GM12878 (cell line): ENCODE measurements around the gene STXBP2. TPM values are rescaled to one million over a fixed set of nuclear protein-coding genes. Genes with fewer than 3 reads are reported as not detected.

Experiments used
- ATAC-seq: fragments of 200-7000 bp; cut with Tn5 transposase; 3 replicates; pipeline ENCODE4 v1.9.1; 2020; ENCODE audit warnings: mild to moderate bottlenecking, moderate library complexity
- BruUV-seq: library from RNA; stranded (reverse); fragments of 400-500 nt; replicated peaks from 2 replicates; lab custom pipeline; 2021; lab: Mats Ljungman, UMichigan
- CTCF ChIA-PET: fragments of 300-600 bp; sonication (Branson Sonifier 250); formaldehyde crosslinking; extraction: SDS; loops from one replicate; lab custom pipeline; 2021; ENCODE audit warnings: inconsistent platforms; lab: Yijun Ruan, JAX
- POLR2A ChIA-PET: fragments of 350-600 bp; formaldehyde crosslinking; extraction: SDS; loops from one replicate; lab custom pipeline; 2021; ENCODE audit warnings: inconsistent platforms; lab: Charles Lee
- RAD21 ChIA-PET: fragments of 300-600 bp; sonication (Branson Sonifier 250); formaldehyde crosslinking; loops from one replicate; lab custom pipeline; 2023; ENCODE audit warnings: antibody characterized with exemption; ENCODE audit not compliant: unreplicated experiment; lab: Charles Lee
- SMC1A ChIA-PET: fragments of 300-600 bp; sonication (Branson Sonifier 250); formaldehyde crosslinking; loops from one replicate; lab custom pipeline; 2023; ENCODE audit not compliant: unreplicated experiment, uncharacterized antibody; lab: Charles Lee
- DNase-seq: peaks from one replicate; pipeline ENCODE4 v3.0.0-alpha.2; 2011; ENCODE audit warnings: low read depth, low spot score
- FAIRE-seq: peaks from 3 replicates; lab custom pipeline; 2011; peaks lifted over from hg19 to GRCh38; lab: Jason Lieb, UNC
- H2AFZ ChIP-seq: 2 replicates; pipeline ENCODE4 v1.6.0; 2011; ENCODE audit warnings: low read depth, low read length, control low read depth; ENCODE audit not compliant: control insufficient read depth
- H3K27ac ChIP-seq: 2 replicates; pipeline ENCODE4 v1.5.1; 2011; ENCODE audit warnings: control low read depth; ENCODE audit not compliant: control insufficient read depth, insufficient read depth
- H3K27me3 ChIP-seq, 2 experiments: replicated peaks in 1 of 2; 2 replicates each; pipeline versions ENCODE4 v1.6.0 to v1.6.1; 2011; ENCODE audit warnings: low read length in 1 of 2; ENCODE audit not compliant: control insufficient read depth in 2 of 2, insufficient read depth in 2 of 2
- H3K36me3 ChIP-seq, 2 experiments: 2 replicates each; pipeline ENCODE4 v1.5.1; 2011; ENCODE audit warnings: low read length in 1 of 2; ENCODE audit not compliant: control insufficient read depth in 2 of 2, insufficient read depth in 2 of 2
- H3K4me1 ChIP-seq: 2 replicates; pipeline ENCODE4 v1.6.1; 2011; ENCODE audit warnings: mild to moderate bottlenecking, low read length, moderate library complexity, mixed read lengths; ENCODE audit not compliant: control insufficient read depth, insufficient read depth
- H3K4me2 ChIP-seq: 2 replicates; pipeline ENCODE4 v1.6.0; 2011; ENCODE audit warnings: control low read depth; ENCODE audit not compliant: control insufficient read depth, insufficient read depth
- H3K4me3 ChIP-seq: fragments of 200-600 bp; sonication (generic); 2 replicates; pipeline ENCODE4 v1.5.1; 2016
- H3K79me2 ChIP-seq: 2 replicates; pipeline ENCODE4 v1.6.0; 2011; ENCODE audit warnings: low read length; ENCODE audit not compliant: control insufficient read depth, insufficient read depth
- H3K9ac ChIP-seq: 2 replicates; pipeline ENCODE4 v1.8.0; 2011; ENCODE audit warnings: low read length, control low read depth, mixed read lengths; ENCODE audit not compliant: control insufficient read depth, insufficient read depth
- H3K9me3 ChIP-seq: replicated peaks from 3 replicates; pipeline ENCODE4 v1.5.1; 2011; ENCODE audit warnings: mild to moderate bottlenecking, low read length; ENCODE audit not compliant: control insufficient read depth, insufficient read depth
- H4K20me1 ChIP-seq: 2 replicates; pipeline ENCODE4 v1.6.0; 2011; ENCODE audit not compliant: control insufficient read depth, insufficient read depth
- CUX1 ChIP-seq: IDR thresholded peaks from 2 replicates; pipeline ENCODE4 v1.6.1; 2012; ENCODE audit warnings: improper control_type of control experiment, low read depth, low read length; ENCODE audit not compliant: insufficient replicate concordance
- EGR1 ChIP-seq, 2 experiments: IDR thresholded peaks; 1 replicate in 1 of 2; 2 replicates in 1 of 2; pipeline ENCODE4 v1.6.1; 2011 to 2012; ENCODE audit warnings: low read depth in 2 of 2, low read length in 2 of 2, borderline replicate concordance in 1 of 2, mild to moderate bottlenecking in 1 of 2, moderate library complexity in 1 of 2
- KDM1A ChIP-seq: fragments of 200-600 bp; sonication (generic); IDR thresholded peaks from 2 replicates; pipeline ENCODE4 v1.6.1; 2016; ENCODE audit warnings: borderline replicate concordance
- MTA3 ChIP-seq: IDR thresholded peaks from 2 replicates; pipeline ENCODE4 v1.6.1; 2012; ENCODE audit warnings: low read length, inconsistent platforms, borderline replicate concordance
- RAD51 ChIP-seq: fragments of 450-650 bp; IDR thresholded peaks from 2 replicates; pipeline ENCODE4 v1.6.1; 2016; ENCODE audit warnings: moderate library complexity, mild to moderate bottlenecking, inconsistent platforms
- RCOR1 ChIP-seq: conservative IDR thresholded peaks from 2 replicates; pipeline ENCODE4 v1.6.1; 2012; ENCODE audit warnings: low read depth, low read length, improper control_type of control experiment
- WGBS: methylation state at CpG from one replicate; pipeline ENCODE4 v1.1.6; 2016; ENCODE audit warnings: low lambda C conversion rate; ENCODE audit not compliant: insufficient replicate concordance, insufficient coverage; ENCODE audit errors: missing lambda C conversion rate; 5-methylcytosine and 5-hydroxymethylcytosine counted together
- in situ Hi-C: fragments of 300-500 bp; cut with MboI; formaldehyde crosslinking; loops from 9 replicates; pipeline ENCODE4 v1.14.3; 2018; ENCODE audit warnings: mixed read lengths
- intact Hi-C: fragments of 100-400 bp; cut with micrococcal nuclease; formaldehyde crosslinking; loops from one replicate; pipeline ENCODE4 v1.14.2; 2022; ENCODE audit not compliant: unreplicated experiment
- polyA plus RNA-seq, 11 experiments: library from polyadenylated mRNA; depleted of rRNA in 4 of 11; unstranded in 6 of 11; stranded (reverse) in 5 of 11; fragments of >200 nt; fragmentation: Nextera tagmentation in 4 of 11; fragmentation: Illumina TruSeq in 1 of 11; extraction: Ambion mirVana in 4 of 11; extraction: Trizol in 1 of 11; gene quantifications; 1 replicate in 1 of 11; 2 replicates in 10 of 11; pipeline versions ENCODE4 v1.2.1 to v1.2.3, GENCODE V29; 2011 to 2016; ENCODE audit warnings: inconsistent platforms in 2 of 11, missing spikeins in 2 of 11, low read depth in 1 of 11
- total RNA-seq, 4 experiments: library from RNA; depleted of rRNA in 3 of 4; stranded (reverse); fragments of >200 nt in 3 of 4; fragmentation: Illumina TruSeq in 1 of 4; extraction: Trizol in 1 of 4; gene quantifications; 2 replicates each; pipeline versions ENCODE4 v1.2.1 to v1.2.3, GENCODE V29; 2013 to 2021

The STXBP2 gene
- total and polyA plus RNA-seq, 10 of the 15 experiments (the other 5 are each of a cell fraction or from before 2014, with no cell fraction given) = 2.6 to 111 (median 61.4) TPM

DNA sequence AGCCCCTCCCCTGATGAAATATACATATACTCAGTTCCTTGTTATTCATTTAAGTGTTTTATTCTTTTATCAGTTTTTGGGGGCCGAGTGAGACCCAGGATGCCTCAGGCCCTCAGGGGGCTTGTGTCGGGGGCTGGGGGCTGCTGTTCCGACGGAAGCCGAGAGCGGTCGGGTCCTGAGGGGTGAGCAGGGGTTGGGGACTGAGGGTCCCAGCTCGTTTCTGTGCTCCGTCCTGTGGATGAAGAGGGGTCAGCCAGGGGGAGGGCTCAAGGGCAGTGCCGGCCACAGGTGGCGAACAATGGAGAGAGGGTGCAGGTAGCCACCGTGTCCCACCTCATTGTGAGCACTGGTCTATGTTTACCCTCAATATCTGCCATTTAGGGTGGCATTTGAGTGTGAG, 5.3 kb upstream of the STXBP2 start (continued):
- no peak for TF ChIP-seq CUX1

GRCh38 chr19:7632340-7633203, 4.3 kb upstream of the STXBP2 start:
- Histone ChIP-seq H3K4me2 (no peak overlapping the region), H3K4me1 (peaks cover 20% of the 10 kb centered on the region), H3K9ac (no peak overlapping the region), H3K36me3 (no peaks in the 10 kb centered on the region), H4K20me1 (no peaks in the 10 kb centered on the region), H3K27ac (no peak overlapping the region), H3K9me3 (no peaks in the 10 kb centered on the region), H3K79me2 (peaks cover 38% of the 10 kb centered on the region), H2AFZ (no peak overlapping the region), H3K4me3 (no peak overlapping the region), H3K27me3 (no peaks in the 10 kb centered on the region)
- ATAC-seq (no peak), FAIRE-seq (no peak), DNase-seq (no peak)
- CTCF ChIA-PET = no interaction called here
- no TSS peak for BruUV-seq
- RAD21 ChIA-PET = no interaction called here
- in situ Hi-C loops = no loop called here
- POLR2A ChIA-PET = no interaction called here
- 91% methylated on average over 38 of the region's 40 CpGs for WGBS
- SMC1A ChIA-PET = no interaction called here
- intact Hi-C loops = no loop called here
- TF ChIP-seq MTA3 (no peak), RAD51 (no peak), KDM1A (no peak), EGR1 (IDR thresholded peaks at IDR 0.05; ENCODE audit: borderline replicate concordance in 1 of 2, low read depth in 2 of 2, low read length in 2 of 2) (no peak), CUX1 (no peak), RCOR1 (no peak)
